H1 (cell line): ENCODE data around the gene OR1E2. TPM values are rescaled to one million over a fixed set of nuclear protein-coding genes. Genes with fewer than 3 reads are reported as not detected.
A peak's percentile ranks its signal among the peaks of the same experiment; 100 is the strongest.

ENCODE experiments used
- CTCF ChIA-PET: fragments of 300-600 bp; sonication (Branson Sonifier 250); formaldehyde crosslinking; loops from one replicate; lab custom pipeline; 2021; ENCODE audit not compliant: partially characterized antibody; lab: Charles Lee
- POLR2A ChIA-PET: fragments of 300-600 bp; sonication (Branson Sonifier 250); formaldehyde crosslinking; loops from one replicate; lab custom pipeline; 2021; ENCODE audit warnings: inconsistent platforms; ENCODE audit not compliant: partially characterized antibody; lab: Charles Lee
- DNase-seq, 2 experiments: peaks; one replicate each; pipeline versions ENCODE4 v3.0.0 to v3.0.0-alpha.2; 2010 to 2022; ENCODE audit warnings: low spot score in 2 of 2, low read depth in 1 of 2, mixed read lengths in 1 of 2
- FAIRE-seq: peaks from 2 replicates; lab custom pipeline; 2011; peaks lifted over from hg19 to GRCh38; lab: Jason Lieb, UNC
- H2AFZ ChIP-seq: 2 replicates; pipeline ENCODE4 v1.8.1; 2012; ENCODE audit warnings: low read length, inconsistent platforms
- H2AK5ac ChIP-seq: 2 replicates; pipeline ENCODE4 v1.6.1; 2013; ENCODE audit warnings: low read depth, low read length
- H2BK120ac ChIP-seq: replicated peaks from 2 replicates; pipeline ENCODE3; 2013; ENCODE audit warnings: low read depth, low read length, inconsistent platforms
- H2BK12ac ChIP-seq: 2 replicates; pipeline ENCODE4 v1.6.1; 2013; ENCODE audit warnings: low read depth, low read length
- H2BK15ac ChIP-seq: 2 replicates; pipeline ENCODE4 v1.6.1; 2013; ENCODE audit warnings: low read length
- H2BK20ac ChIP-seq: 2 replicates; pipeline ENCODE4 v1.6.1; 2013; ENCODE audit warnings: low read length
- H2BK5ac ChIP-seq: 2 replicates; pipeline ENCODE4 v1.6.1; 2013; ENCODE audit warnings: low read depth, low read length
- H3K14ac ChIP-seq: 2 replicates; pipeline ENCODE4 v1.6.1; 2013; ENCODE audit warnings: inconsistent platforms; ENCODE audit not compliant: insufficient read length
- H3K18ac ChIP-seq: 2 replicates; pipeline ENCODE4 v1.6.1; 2013; ENCODE audit warnings: low read length; ENCODE audit errors: extremely low read depth
- H3K23ac ChIP-seq: 2 replicates; pipeline ENCODE4 v1.6.1; 2013; ENCODE audit warnings: inconsistent platforms; ENCODE audit not compliant: insufficient read length
- H3K23me2 ChIP-seq: 2 replicates; pipeline ENCODE4 v1.6.1; 2013; ENCODE audit warnings: low read depth, low read length
- H3K27ac ChIP-seq: 2 replicates; pipeline ENCODE4 v1.6.1; 2011; ENCODE audit warnings: low read depth, low read length, inconsistent platforms
- H3K27me3 ChIP-seq, 4 experiments: replicated peaks in 1 of 4; 1 replicate in 1 of 4; 2 replicates in 3 of 4; pipeline versions ENCODE4 v1.6.1 to v1.8.1; 2011 to 2013; ENCODE audit warnings: low read length in 3 of 4, mild to moderate bottlenecking in 3 of 4, inconsistent platforms in 2 of 4, mixed read lengths in 2 of 4, moderate library complexity in 1 of 4; ENCODE audit not compliant: control insufficient read depth in 3 of 4, insufficient read depth in 3 of 4; ENCODE audit errors: extremely low read depth in 1 of 4
- H3K36me3 ChIP-seq, 4 experiments: 2 replicates each; pipeline versions ENCODE4 v1.6.1 to v1.8.1; 2011 to 2013; ENCODE audit warnings: mild to moderate bottlenecking in 4 of 4, low read length in 3 of 4, moderate library complexity in 2 of 4, control low read depth in 1 of 4, inconsistent platforms in 1 of 4; ENCODE audit not compliant: insufficient read depth in 4 of 4, control insufficient read depth in 2 of 4
- H3K4ac ChIP-seq: replicated peaks from 2 replicates; pipeline ENCODE3; 2013; ENCODE audit warnings: low read length, low read depth, mixed read lengths, inconsistent platforms; ENCODE audit not compliant: insufficient read length
- H3K4me1 ChIP-seq, 4 experiments: replicated peaks in 1 of 4; 1 replicate in 1 of 4; 2 replicates in 3 of 4; pipeline versions ENCODE4 v1.6.1 to v1.8.1; 2011 to 2013; ENCODE audit warnings: low read length in 3 of 4, inconsistent platforms in 2 of 4, mixed read lengths in 1 of 4; ENCODE audit not compliant: insufficient read depth in 4 of 4, control insufficient read depth in 3 of 4
- H3K4me2 ChIP-seq, 2 experiments: 2 replicates each; pipeline versions ENCODE4 v1.6.1 to v1.8.1; 2011 to 2013; ENCODE audit warnings: low read depth in 2 of 2, low read length in 2 of 2, control low read depth in 1 of 2, inconsistent platforms in 1 of 2, mild to moderate bottlenecking in 1 of 2; ENCODE audit not compliant: insufficient read depth in 1 of 2
- H3K4me3 ChIP-seq, 4 experiments: fragments of 200-600, 300-600 bp in 1 of 4; sonication (generic), shearing (Covaris generic), sonication (Bioruptor Twin) in 1 of 4; 2 replicates each; pipeline versions ENCODE4 v1.5.1 to v1.8.1; 2011 to 2016; ENCODE audit warnings: low read length in 4 of 4, low read depth in 3 of 4, control low read depth in 2 of 4, inconsistent platforms in 2 of 4, mild to moderate bottlenecking in 2 of 4, mixed read lengths in 1 of 4, moderate library complexity in 1 of 4; ENCODE audit not compliant: insufficient read depth in 2 of 4; ENCODE audit errors: extremely low read depth in 1 of 4
- H3K56ac ChIP-seq: replicated peaks from 2 replicates; pipeline ENCODE3; 2013; ENCODE audit warnings: low read depth, mild to moderate bottlenecking, mixed read lengths, low read length, inconsistent platforms; ENCODE audit not compliant: insufficient read length
- H3K79me1 ChIP-seq: 2 replicates; pipeline ENCODE4 v1.6.1; 2013; ENCODE audit warnings: low read depth, low read length, control low read depth
- H3K79me2 ChIP-seq, 2 experiments: 2 replicates each; pipeline versions ENCODE4 v1.6.1 to v1.8.1; 2012 to 2013; ENCODE audit warnings: low read length in 2 of 2, mild to moderate bottlenecking in 2 of 2, inconsistent platforms in 1 of 2; ENCODE audit not compliant: insufficient read depth in 2 of 2, control insufficient read depth in 1 of 2
- H3K9ac ChIP-seq, 4 experiments: replicated peaks in 1 of 4; 1 replicate in 1 of 4; 2 replicates in 3 of 4; pipeline versions ENCODE4 v1.6.1 to v1.8.1; 2011 to 2013; ENCODE audit warnings: low read depth in 3 of 4, low read length in 3 of 4, control low read depth in 2 of 4, mild to moderate bottlenecking in 2 of 4, moderate library complexity in 2 of 4, inconsistent platforms in 1 of 4; ENCODE audit errors: extremely low read depth in 1 of 4
- H3K9me3 ChIP-seq, 2 experiments: 2 replicates each; pipeline versions ENCODE4 v1.6.1 to v1.8.1; 2012 to 2013; ENCODE audit warnings: mild to moderate bottlenecking in 2 of 2, moderate library complexity in 2 of 2, control low read depth in 1 of 2, inconsistent platforms in 1 of 2, low read depth in 1 of 2, low read length in 1 of 2, mixed read lengths in 1 of 2; ENCODE audit not compliant: insufficient read depth in 2 of 2
- H4K20me1 ChIP-seq, 2 experiments: replicated peaks in 1 of 2; 2 replicates each; pipeline versions ENCODE3 to v1.8.1; 2011 to 2013; ENCODE audit warnings: inconsistent platforms in 2 of 2, low read length in 2 of 2, mild to moderate bottlenecking in 1 of 2; ENCODE audit not compliant: insufficient read depth in 2 of 2, control insufficient read depth in 1 of 2
- H4K5ac ChIP-seq: 2 replicates; pipeline ENCODE4 v1.6.1; 2013; ENCODE audit warnings: low read length, low read depth, mixed read lengths, inconsistent platforms; ENCODE audit not compliant: insufficient read length
- H4K8ac ChIP-seq: 2 replicates; pipeline ENCODE4 v1.8.0; 2013; ENCODE audit warnings: mild to moderate bottlenecking, moderate library complexity, low read length, inconsistent platforms; ENCODE audit not compliant: insufficient read depth; ENCODE audit errors: extremely low read depth
- H4K91ac ChIP-seq: replicated peaks from 2 replicates; pipeline ENCODE3; 2013; ENCODE audit warnings: low read length, mixed read lengths, inconsistent platforms; ENCODE audit not compliant: insufficient read length
- CTCF ChIP-seq, 3 experiments: IDR thresholded peaks; 1 replicate in 2 of 3; 2 replicates in 1 of 3; pipeline versions ENCODE4 v1.5.1 to v1.6.1; 2011; ENCODE audit warnings: low read length in 3 of 3, mild to moderate bottlenecking in 3 of 3, inconsistent platforms in 2 of 3, low read depth in 1 of 3, moderate library complexity in 1 of 3; ENCODE audit not compliant: insufficient read depth in 1 of 3; ENCODE audit errors: control extremely low read depth in 1 of 3
- E2F6 ChIP-seq: IDR thresholded peaks from 2 replicates; pipeline ENCODE4 v1.6.1; 2012; ENCODE audit warnings: inconsistent platforms
- MAFK ChIP-seq: IDR thresholded peaks from 2 replicates; pipeline ENCODE4 v1.6.1; 2012; ENCODE audit warnings: low read depth, mild to moderate bottlenecking, improper control_type of control experiment, low read length
- NRF1 ChIP-seq: IDR thresholded peaks from 2 replicates; pipeline ENCODE4 v1.6.1; 2011; ENCODE audit warnings: mild to moderate bottlenecking, low read depth, low read length, improper control_type of control experiment
- RBBP5 ChIP-seq: IDR thresholded peaks from 2 replicates; pipeline ENCODE4 v1.7.1; 2012; ENCODE audit warnings: low read depth, mild to moderate bottlenecking, inconsistent platforms, low read length, moderate library complexity, borderline replicate concordance
- SP4 ChIP-seq: IDR thresholded peaks from 2 replicates; pipeline ENCODE4 v1.6.1; 2012; ENCODE audit warnings: low read length, inconsistent platforms
- TCF12 ChIP-seq: IDR thresholded peaks from 2 replicates; pipeline ENCODE4 v1.6.1; 2011; ENCODE audit warnings: low read depth, mild to moderate bottlenecking, low read length
- ZNF274 ChIP-seq: IDR thresholded peaks from 2 replicates; pipeline ENCODE4 v1.7.0; 2012; ENCODE audit warnings: low read length, borderline replicate concordance; ENCODE audit errors: extremely low read depth
- WGBS, 2 experiments: shearing (Covaris generic) in 1 of 2; methylation state at CpG; one replicate each; pipeline versions ENCODE4 v1.1.6 to v1.1.7; 2013 to 2015; ENCODE audit warnings: low lambda C conversion rate in 2 of 2, mixed read lengths in 2 of 2, inconsistent platforms in 1 of 2, low coverage in 1 of 2, missing lambda C conversion rate in 1 of 2; ENCODE audit not compliant: insufficient replicate concordance in 2 of 2, insufficient coverage in 1 of 2, insufficient read length in 1 of 2; ENCODE audit errors: extremely low coverage in 1 of 2, missing lambda C conversion rate in 1 of 2; 5-methylcytosine and 5-hydroxymethylcytosine counted together
- polyA plus RNA-seq, 7 experiments: library from polyadenylated mRNA; depleted of rRNA in 3 of 7; stranded (reverse) in 5 of 7; unstranded in 2 of 7; fragments of >200 nt in 5 of 7; fragments of 200-250 nt in 2 of 7; gene quantifications; 1 replicate in 5 of 7; 2 replicates in 1 of 7; 4 replicates in 1 of 7; pipeline versions ENCODE4 v1.2.1 to v1.2.3, GENCODE V29; 2011 to 2013; ENCODE audit warnings: missing spikeins in 2 of 7, mixed read lengths in 2 of 7
- total RNA-seq: library from RNA; stranded (reverse); fragmentation: NEBNext Ultra II Directional; extraction: Animal tissue kit (Norgen Biotek cat#: 25700); gene quantifications from 2 replicates; pipeline ENCODE4 v1.2.1, GENCODE V29; 2021

The OR1E2 gene
- total and polyA plus RNA-seq, 2 of the 8 experiments (the other 6 are each of a cell fraction or from before 2014, with no cell fraction given): not detected

GRCh38 chr17:3482852-3483251 is 49.2 kb upstream of the OR1E2 start:
- Histone ChIP-seq H4K20me1 (no peaks in the 10 kb centered on the region), H3K79me1 (no peaks in the 10 kb centered on the region), H3K4me1 (peaks cover 0 to 8% (median 7%) of the 10 kb centered on the region in 4 experiments; a peak in 5 of 7 replicates), H2BK5ac (no peak overlapping the region), H2BK120ac (no peak overlapping the region), H3K27ac (no peak overlapping the region), H3K23me2 (no peaks in the 10 kb centered on the region; the same call in 1 of the 2 replicates), H3K4me3 (peak overlapping the region in 1 of 4 experiments; percentile 49; a peak in 3 of 8 replicates), H3K18ac (no peak overlapping the region), H2BK15ac (no peak overlapping the region), H3K14ac (no peak overlapping the region), H3K4ac (no peak overlapping the region), H2AK5ac (no peak overlapping the region), H3K27me3 (no peaks in the 10 kb centered on the region), H3K56ac (no peak overlapping the region), H3K79me2 (no peaks in the 10 kb centered on the region), H2BK12ac (no peak overlapping the region), H4K5ac (no peak overlapping the region), H3K4me2 (peak overlapping the region; percentile 24 to 44; a peak in 3 of 4 replicates), H3K23ac (no peak overlapping the region), H3K36me3 (no peaks in the 10 kb centered on the region), H3K9me3 (no peaks in the 10 kb centered on the region), H2BK20ac (no peak overlapping the region), H4K8ac (no peak overlapping the region), H4K91ac (no peak overlapping the region), H2AFZ (no peak overlapping the region), H3K9ac (no peak overlapping the region)
- WGBS, 2 experiments: 7% methylated on average over 1 of the region's 3 CpGs; no CpG with 5 or more reads in 1 of the 2 experiments
- ChIA-PET POLR2A (interaction anchor here (1.2 kb wide), 1 partner anchor 38 kb away, joined by 3 read pairs; no protein-coding TSS in a partner anchor), CTCF (no interaction called here)
- FAIRE-seq (peak; percentile 28), DNase-seq (peak in 1 of 2 experiments; percentile 27)
- TF ChIP-seq ZNF274: no peak
- no peak for TF ChIP-seq SP4
- no peak for TF ChIP-seq NRF1
- TF ChIP-seq MAFK: peak; percentile 49
- TF ChIP-seq TCF12: no peak
- TF ChIP-seq E2F6: no peak
- no peak for TF ChIP-seq RBBP5
- TF ChIP-seq CTCF (IDR thresholded peaks at IDR 0.05; ENCODE audit: control extremely low read depth in 1 of 3, insufficient read depth in 1 of 3, low read depth in 1 of 3, low read length in 3 of 3): no peak
